AG04449 (cell line): ENCODE measurements around the gene ZFHX3.
A peak's percentile ranks its signal among the peaks of the same experiment; 100 is the strongest.
"Not testable (repeated sequence)": the region's sequence is repeated elsewhere in the genome, so short reads cannot be mapped to it uniquely, and the experiment has no call there.

ENCODE experiments used
- CTCF ChIA-PET: fragments of 350-600 bp; formaldehyde crosslinking; extraction: SDS; loops from one replicate; lab custom pipeline; 2021; ENCODE audit warnings: antibody characterized with exemption; lab: Yijun Ruan, JAX
- POLR2A ChIA-PET: fragments of 400-600, 350-600 bp; formaldehyde crosslinking; extraction: SDS; loops from one replicate; lab custom pipeline; 2020; ENCODE audit warnings: antibody characterized with exemption, inconsistent platforms; lab: Yijun Ruan, JAX
- DNase-seq: peaks from one replicate; pipeline ENCODE4 v3.0.0-alpha.2; 2010; ENCODE audit warnings: low read depth, low spot score
- H3K4me3 ChIP-seq: 2 replicates; pipeline ENCODE4 v1.5.1; 2011; ENCODE audit warnings: low read depth, mild to moderate bottlenecking, control low read depth, low read length
- TF ChIP-seq, protein P1 (sequence below): IDR thresholded peaks from one replicate; pipeline ENCODE4 v1.5.1; 2011; ENCODE audit warnings: mild to moderate bottlenecking, moderate library complexity, low read length, control low read depth, inconsistent platforms; ENCODE audit not compliant: insufficient read depth; ENCODE audit errors: missing control alignments

Gene ZFHX3

DNA sequence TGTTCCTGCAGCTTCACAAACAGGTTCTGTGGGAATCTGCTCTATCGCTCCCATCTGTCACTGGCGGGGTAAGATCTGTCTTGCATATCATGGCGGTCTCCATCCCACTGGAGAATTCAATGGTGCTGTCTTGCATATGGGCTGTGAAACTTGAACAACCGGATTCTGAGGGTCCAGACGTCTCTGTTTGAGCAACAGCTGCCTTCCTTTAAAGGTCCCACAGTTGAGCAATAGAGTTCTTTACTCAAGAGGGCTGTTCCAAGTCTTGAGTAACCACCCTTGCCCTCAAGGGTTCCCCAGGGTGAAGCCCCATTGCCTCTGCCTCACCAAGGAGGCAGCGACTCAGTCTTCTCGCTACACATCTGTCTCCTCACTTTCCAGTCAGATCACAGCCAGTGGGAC, 50.8 kb downstream of the ZFHX3 start:
- ChIA-PET POLR2A (no interaction called here), CTCF (interaction anchor here (1.3 kb wide), 1 partner anchor 9 kb away, joined by 3 read pairs; no protein-coding TSS in a partner anchor)
- DNase-seq, result no peak
- TF ChIP-seq, protein P1, sequence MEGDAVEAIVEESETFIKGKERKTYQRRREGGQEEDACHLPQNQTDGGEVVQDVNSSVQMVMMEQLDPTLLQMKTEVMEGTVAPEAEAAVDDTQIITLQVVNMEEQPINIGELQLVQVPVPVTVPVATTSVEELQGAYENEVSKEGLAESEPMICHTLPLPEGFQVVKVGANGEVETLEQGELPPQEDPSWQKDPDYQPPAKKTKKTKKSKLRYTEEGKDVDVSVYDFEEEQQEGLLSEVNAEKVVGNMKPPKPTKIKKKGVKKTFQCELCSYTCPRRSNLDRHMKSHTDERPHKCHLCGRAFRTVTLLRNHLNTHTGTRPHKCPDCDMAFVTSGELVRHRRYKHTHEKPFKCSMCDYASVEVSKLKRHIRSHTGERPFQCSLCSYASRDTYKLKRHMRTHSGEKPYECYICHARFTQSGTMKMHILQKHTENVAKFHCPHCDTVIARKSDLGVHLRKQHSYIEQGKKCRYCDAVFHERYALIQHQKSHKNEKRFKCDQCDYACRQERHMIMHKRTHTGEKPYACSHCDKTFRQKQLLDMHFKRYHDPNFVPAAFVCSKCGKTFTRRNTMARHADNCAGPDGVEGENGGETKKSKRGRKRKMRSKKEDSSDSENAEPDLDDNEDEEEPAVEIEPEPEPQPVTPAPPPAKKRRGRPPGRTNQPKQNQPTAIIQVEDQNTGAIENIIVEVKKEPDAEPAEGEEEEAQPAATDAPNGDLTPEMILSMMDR, result no peak
- no peak overlapping the region for H3K4me3 ChIP-seq

DNA sequence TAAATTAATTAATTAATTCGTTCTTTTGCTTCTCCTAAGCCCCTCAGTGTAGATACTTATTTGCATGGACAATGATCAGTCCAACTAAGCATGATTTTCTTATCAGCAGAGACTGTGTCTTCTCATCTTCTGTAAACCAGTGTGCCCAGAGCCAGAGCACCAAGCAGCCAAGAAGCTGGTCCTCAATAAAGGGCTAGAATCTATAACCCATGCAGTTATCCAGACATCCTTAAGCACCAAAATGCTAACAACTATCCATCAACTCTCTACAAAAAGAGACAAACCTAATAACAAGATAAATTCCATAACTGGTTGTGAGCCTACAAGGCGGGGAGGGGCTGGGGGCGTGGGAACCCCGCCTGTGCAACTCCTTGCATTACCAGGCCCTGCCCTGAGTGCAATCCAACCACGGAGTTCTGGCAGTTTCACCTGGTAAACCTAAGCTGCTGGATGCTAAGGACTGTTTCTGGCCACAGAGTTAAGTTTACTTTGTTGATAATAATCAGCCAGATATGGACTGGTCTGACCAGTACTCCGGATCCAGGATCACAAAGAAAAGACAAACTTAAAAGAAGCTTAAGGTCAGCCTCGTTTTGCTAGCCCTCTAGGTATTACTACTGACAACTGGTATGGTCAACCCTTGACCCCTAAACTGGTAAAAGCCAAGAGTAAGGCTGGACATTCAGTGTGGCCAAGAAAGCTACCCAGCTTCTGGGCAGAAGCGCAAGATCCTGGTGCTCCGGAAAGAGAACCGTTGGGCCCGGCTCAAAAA, 51.5 kb downstream of the ZFHX3 start:
- TF ChIP-seq, protein P1, result no peak
- ChIA-PET CTCF (interaction anchor here (1.3 to 2.2 kb wide), 3 partner anchors 9 to 65 kb away, joined by 3 to 7 read pairs (median 6); no protein-coding TSS in a partner anchor), POLR2A (no interaction called here)
- DNase-seq, result no peak
- H3K4me3 ChIP-seq, result no peak overlapping the region

DNA sequence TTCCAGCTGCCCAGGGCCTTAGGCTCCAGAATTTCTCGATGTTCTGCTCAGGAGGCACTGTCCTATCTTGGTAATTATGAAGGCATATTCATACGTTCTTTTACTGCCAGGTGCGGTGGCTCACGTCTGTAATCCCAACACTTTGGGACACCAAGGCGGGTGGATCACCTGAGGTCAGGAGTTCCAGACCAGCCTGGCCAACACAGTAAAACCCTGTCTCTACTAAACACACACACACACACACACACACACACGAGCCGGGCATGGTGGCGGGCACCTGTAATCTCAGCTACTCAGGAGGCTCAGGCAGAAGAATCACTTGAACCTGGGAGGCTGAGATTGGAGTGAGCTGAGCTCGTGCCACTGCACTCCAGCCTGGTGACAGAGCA, 52.1 kb downstream of the ZFHX3 start:
- CTCF ChIA-PET, result interaction anchor here (0.7 to 2.2 kb wide), 6 partner anchors 10 to 523 kb away, joined by 3 to 7 read pairs (median 4); no protein-coding TSS in a partner anchor

DNA sequence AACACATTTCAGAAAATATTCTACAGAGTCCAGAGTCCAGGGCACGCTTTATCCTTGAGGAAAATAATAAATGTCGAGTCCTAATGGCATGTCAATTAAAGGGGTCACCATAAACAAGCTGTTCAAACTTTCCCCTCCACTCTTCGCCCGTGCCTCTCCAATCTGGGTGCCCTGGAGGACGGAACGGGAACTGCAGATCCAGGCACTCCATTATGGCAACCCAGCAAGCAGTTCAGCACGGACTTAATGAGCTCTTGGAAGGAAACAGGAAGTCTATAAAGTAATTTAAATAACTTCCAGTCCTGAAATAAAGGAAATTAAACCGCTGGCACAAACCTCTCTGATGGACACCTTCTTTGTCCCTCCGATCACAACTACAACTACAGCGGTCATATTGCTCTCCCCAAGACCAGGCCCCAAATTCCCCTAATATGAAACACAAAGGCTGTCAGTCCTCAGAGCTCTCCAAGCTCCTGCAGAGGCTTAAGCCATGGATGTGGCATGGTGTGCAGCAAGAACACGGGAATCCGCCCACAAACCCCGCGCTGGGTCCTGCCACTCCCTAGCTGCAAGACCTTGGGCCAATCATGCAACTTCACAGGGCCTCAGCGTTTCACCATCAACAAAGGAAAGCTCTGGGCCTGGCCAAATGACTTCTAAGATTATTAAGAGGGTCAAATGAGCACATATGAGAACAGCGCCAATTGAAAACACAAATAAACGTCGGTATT, 52.6 kb downstream of the ZFHX3 start:
- DNase-seq, result no peak
- TF ChIP-seq, protein P1, result peak; percentile 42
- POLR2A ChIA-PET, result interaction anchor here (0.6 to 1.6 kb wide), 2 partner anchors 42 to 190 kb away, joined by 4 read pairs; no protein-coding TSS in a partner anchor
- H3K4me3 ChIP-seq, result no peak overlapping the region
- CTCF ChIA-PET, result interaction anchor here (0.7 to 2.2 kb wide), 8 partner anchors 10 to 523 kb away, joined by 3 to 7 read pairs (median 4); no protein-coding TSS in a partner anchor

More for the DNA sequence above, 52.1 kb downstream of the ZFHX3 start:
- POLR2A ChIA-PET, result interaction anchor here (0.6 kb wide), 1 partner anchor 191 kb away, joined by 4 read pairs; no protein-coding TSS in a partner anchor
- H3K4me3 ChIP-seq, DNase-seq: not testable (repeated sequence)

DNA sequence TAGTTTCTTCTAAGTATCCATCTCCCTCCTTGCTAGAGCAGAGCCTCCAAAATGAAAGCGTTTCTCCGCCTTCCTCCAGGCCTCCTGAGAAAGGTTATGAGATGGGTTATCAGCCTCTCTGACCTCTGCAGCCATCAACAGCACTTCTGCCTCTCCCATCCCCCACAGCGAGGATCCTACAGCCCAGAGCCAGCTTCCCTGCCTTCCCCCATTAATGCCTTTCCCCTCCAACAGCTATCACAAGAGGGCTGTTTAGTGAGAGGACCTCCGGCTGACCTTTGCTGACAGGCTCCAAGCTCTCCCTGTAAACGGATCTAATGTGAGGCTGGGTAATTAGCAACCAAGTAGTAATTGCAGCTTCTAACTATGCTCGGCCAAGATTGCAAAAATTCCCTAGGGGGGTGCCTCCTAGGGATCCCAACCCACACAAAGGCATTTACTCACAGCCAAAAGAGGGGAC, 55.8 kb downstream of the ZFHX3 start:
- no peak for DNase-seq
- no peak overlapping the region for H3K4me3 ChIP-seq
- CTCF ChIA-PET, result interaction anchor here (1.0 kb wide), 1 partner anchor 10 kb away, joined by 3 read pairs; no protein-coding TSS in a partner anchor
- TF ChIP-seq, protein P1, result no peak
- POLR2A ChIA-PET, result no interaction called here

DNA sequence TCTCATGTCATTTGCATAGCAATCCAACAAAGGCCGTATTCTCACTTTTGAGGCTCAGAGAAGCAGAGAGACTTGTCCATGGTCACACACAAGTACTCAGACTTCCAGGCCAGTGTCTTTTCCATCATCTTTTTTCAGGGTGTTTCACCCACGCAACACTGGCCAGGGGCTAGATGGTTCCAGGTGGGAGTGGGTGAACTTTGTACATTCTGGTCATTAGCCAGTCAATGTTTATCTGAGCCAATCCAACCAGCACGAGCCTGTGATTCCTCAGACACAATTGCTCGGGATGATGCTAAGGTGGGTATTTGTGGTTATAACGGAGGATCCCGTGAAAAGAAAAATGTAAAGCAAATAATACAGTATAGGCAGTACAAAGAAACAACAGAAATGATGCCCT, 56.3 kb downstream of the ZFHX3 start:
- CTCF ChIA-PET, result interaction anchor here (1.0 kb wide), 1 partner anchor 11 kb away, joined by 3 read pairs; no protein-coding TSS in a partner anchor
- POLR2A ChIA-PET, result no interaction called here
- no peak for DNase-seq
- no peak overlapping the region for H3K4me3 ChIP-seq
- TF ChIP-seq, protein P1, result no peak
